Activated CD8-positive, alpha-beta T cell treated with anti-CD3 and anti-CD28 coated beads for 36 hours (primary cell): Measurements from ENCODE around the gene TLE1. TPM values are rescaled to one million over a fixed set of nuclear protein-coding genes. Genes with fewer than 3 reads are reported as not detected.

Source experiments
- ATAC-seq: fragments of 200-7000 bp; cut with Tn5 transposase; one replicate; pipeline ENCODE4 v1.10.0; 2021; ENCODE audit warnings: mild to moderate bottlenecking, moderate library complexity
- CTCF ChIA-PET: fragments of 350-600 bp; sonication (Branson Sonifier 250); formaldehyde crosslinking; loops from one replicate; lab custom pipeline; 2021; ENCODE audit warnings: antibody characterized with exemption; lab: Charles Lee
- POLR2A ChIA-PET: fragments of 350-600 bp; sonication (Branson Sonifier 250); formaldehyde crosslinking; loops from one replicate; lab custom pipeline; 2021; ENCODE audit warnings: antibody characterized with exemption; lab: Charles Lee
- DNase-seq: peaks from one replicate; pipeline ENCODE4 v3.0.0-alpha.2; 2020
- H3K27ac Mint-ChIP-seq: one replicate; pipeline ENCODE4 v1.8.0; 2021; ENCODE audit warnings: mild to moderate bottlenecking, mixed read lengths
- H3K27me3 Mint-ChIP-seq: one replicate; pipeline ENCODE4 v1.8.0; 2021; ENCODE audit warnings: mixed read lengths
- H3K36me3 Mint-ChIP-seq: one replicate; pipeline ENCODE4 v1.8.0; 2021; ENCODE audit warnings: low read depth, mixed read lengths
- H3K4me1 Mint-ChIP-seq: one replicate; pipeline ENCODE4 v1.8.0; 2021; ENCODE audit warnings: low read depth, mixed read lengths
- H3K4me3 Mint-ChIP-seq: one replicate; pipeline ENCODE4 v1.8.0; 2021; ENCODE audit warnings: mild to moderate bottlenecking, moderate library complexity, mixed read lengths
- H3K9me3 Mint-ChIP-seq: one replicate; pipeline ENCODE4 v1.8.0; 2021; ENCODE audit warnings: mixed read lengths
- intact Hi-C: fragments of 100-400 bp; cut with micrococcal nuclease; formaldehyde crosslinking; loops from one replicate; pipeline ENCODE4 v1.10.0; 2022
- total RNA-seq, 2 experiments: library from RNA; stranded (reverse); gene quantifications; one replicate each; pipeline ENCODE4 v1.2.3, GENCODE V29; 2021
- TF ChIP-seq, protein P1 (sequence below): fragments of 200-600 bp; IDR thresholded peaks from one replicate; pipeline ENCODE4 v1.8.0; 2022; ENCODE audit warnings: antibody characterized with exemption, mild to moderate bottlenecking

Gene TLE1
- total RNA-seq, 2 experiments from 2014 or later: 0.20 to 0.29 TPM

- no peaks in the 10 kb centered on the region for H3K36me3 Mint-ChIP-seq
- H3K4me3 Mint-ChIP-seq: no peak overlapping the region
- TF ChIP-seq, protein P1, sequence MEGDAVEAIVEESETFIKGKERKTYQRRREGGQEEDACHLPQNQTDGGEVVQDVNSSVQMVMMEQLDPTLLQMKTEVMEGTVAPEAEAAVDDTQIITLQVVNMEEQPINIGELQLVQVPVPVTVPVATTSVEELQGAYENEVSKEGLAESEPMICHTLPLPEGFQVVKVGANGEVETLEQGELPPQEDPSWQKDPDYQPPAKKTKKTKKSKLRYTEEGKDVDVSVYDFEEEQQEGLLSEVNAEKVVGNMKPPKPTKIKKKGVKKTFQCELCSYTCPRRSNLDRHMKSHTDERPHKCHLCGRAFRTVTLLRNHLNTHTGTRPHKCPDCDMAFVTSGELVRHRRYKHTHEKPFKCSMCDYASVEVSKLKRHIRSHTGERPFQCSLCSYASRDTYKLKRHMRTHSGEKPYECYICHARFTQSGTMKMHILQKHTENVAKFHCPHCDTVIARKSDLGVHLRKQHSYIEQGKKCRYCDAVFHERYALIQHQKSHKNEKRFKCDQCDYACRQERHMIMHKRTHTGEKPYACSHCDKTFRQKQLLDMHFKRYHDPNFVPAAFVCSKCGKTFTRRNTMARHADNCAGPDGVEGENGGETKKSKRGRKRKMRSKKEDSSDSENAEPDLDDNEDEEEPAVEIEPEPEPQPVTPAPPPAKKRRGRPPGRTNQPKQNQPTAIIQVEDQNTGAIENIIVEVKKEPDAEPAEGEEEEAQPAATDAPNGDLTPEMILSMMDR: no peak
- CTCF ChIA-PET: no interaction called here
- ATAC-seq (no peak), DNase-seq (no peak)
- no peaks in the 10 kb centered on the region for H3K27me3 Mint-ChIP-seq
- H3K4me1 Mint-ChIP-seq: no peaks in the 10 kb centered on the region
- intact Hi-C loops: no loop called here
- no peak overlapping the region for H3K27ac Mint-ChIP-seq
- no peaks in the 10 kb centered on the region for H3K9me3 Mint-ChIP-seq
- POLR2A ChIA-PET: no interaction called here
Measured at GRCh38 chr9:81626511-81626910, 62.8 kb downstream of the TLE1 start.

DNA sequence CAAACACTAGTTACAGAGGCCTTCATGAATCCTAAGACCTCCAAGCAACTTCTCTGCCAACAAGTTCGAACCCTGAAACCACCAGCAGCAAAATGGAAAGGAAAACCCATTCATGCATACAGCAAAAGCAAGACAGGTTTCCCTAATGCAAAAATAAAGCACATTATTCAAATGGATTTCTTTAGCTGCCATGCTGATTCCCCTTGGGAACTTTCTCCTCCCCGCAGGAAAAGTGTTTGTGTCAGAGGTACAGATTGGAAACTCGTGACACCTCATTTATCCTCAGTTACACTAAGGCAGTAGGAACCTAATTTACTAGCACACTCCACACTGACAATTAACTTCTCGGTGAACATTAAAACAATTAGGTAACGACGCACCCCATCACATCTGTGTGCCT lies 63.4 kb downstream of the TLE1 start:
- ChIA-PET POLR2A (no interaction called here), CTCF (no interaction called here)
- TF ChIP-seq, protein P1: no peak

DNA sequence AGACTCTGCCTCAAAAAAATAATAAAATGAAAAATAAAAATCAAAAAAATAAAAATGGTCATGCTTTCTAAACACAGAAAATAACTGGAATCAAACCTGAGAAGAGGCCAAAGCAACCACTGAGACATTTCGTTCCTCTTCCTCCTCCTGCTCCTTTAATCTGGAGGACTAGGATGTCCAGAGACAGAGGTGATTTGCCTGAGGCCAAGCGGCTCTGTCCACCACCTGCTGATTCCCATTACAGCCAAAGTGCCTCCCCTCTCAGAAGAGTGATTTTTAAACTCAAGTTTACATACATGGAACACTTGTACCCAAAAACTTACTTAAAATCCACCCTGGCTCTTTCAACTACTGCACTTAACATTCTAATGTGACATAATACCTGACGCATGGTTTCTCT lies 65.6 kb downstream of the TLE1 start:
- ATAC-seq (no peak), DNase-seq (no peak)
- H3K9me3 Mint-ChIP-seq: no peaks in the 10 kb centered on the region
- ChIA-PET POLR2A (no interaction called here), CTCF (no interaction called here)
- no peak overlapping the region for H3K27ac Mint-ChIP-seq
- intact Hi-C loops: no loop called here
- peaks cover 14% of the 10 kb centered on the region for H3K4me1 Mint-ChIP-seq
- no peaks in the 10 kb centered on the region for H3K36me3 Mint-ChIP-seq
- H3K27me3 Mint-ChIP-seq: peaks cover 1% of the 10 kb centered on the region
- TF ChIP-seq, protein P1: no peak
- H3K4me3 Mint-ChIP-seq: no peak overlapping the region

More for the DNA sequence above, 63.4 kb downstream of the TLE1 start:
- Mint-ChIP-seq H3K27ac (no peak overlapping the region), H3K4me3 (no peak overlapping the region), H3K4me1 (peaks cover 3% of the 10 kb centered on the region), H3K9me3 (no peaks in the 10 kb centered on the region), H3K27me3 (peaks cover 1% of the 10 kb centered on the region), H3K36me3 (no peaks in the 10 kb centered on the region)
- ATAC-seq (no peak), DNase-seq (no peak)
- intact Hi-C loops: no loop called here

- TF ChIP-seq, protein P1: no peak
- H3K4me1 Mint-ChIP-seq: peaks cover 14% of the 10 kb centered on the region
- no peak overlapping the region for H3K4me3 Mint-ChIP-seq
- ATAC-seq (no peak), DNase-seq (no peak)
- H3K27ac Mint-ChIP-seq: no peak overlapping the region
- H3K36me3 Mint-ChIP-seq: no peaks in the 10 kb centered on the region
- CTCF ChIA-PET: no interaction called here
- no peaks in the 10 kb centered on the region for H3K9me3 Mint-ChIP-seq
- H3K27me3 Mint-ChIP-seq: peaks cover 1% of the 10 kb centered on the region
- POLR2A ChIA-PET: no interaction called here
- intact Hi-C loops: no loop called here
Measured at GRCh38 chr9:81622471-81623255, 66.7 kb downstream of the TLE1 start.

DNA sequence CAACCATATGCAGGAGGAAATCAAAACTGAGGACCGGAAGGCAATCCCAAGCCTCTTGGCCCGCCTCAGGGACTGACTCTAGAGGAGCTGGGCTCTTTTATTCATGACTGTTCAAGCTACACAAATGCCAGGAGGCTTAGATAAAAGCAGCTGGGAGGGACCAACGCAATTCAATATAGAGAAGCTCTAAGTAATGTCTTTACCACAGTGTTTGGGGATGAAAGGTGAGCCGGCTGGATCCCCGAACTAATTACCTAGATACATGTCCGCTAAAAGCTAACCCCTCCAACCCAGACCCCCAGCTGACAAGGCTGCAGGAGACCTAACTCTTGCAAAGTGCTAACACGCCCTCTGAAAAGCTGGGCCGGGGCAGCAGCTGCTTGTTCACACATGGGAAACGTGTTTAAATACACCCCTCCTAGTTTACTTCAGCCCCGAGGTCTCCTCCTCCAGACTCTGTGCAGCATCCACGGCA lies 67.5 kb downstream of the TLE1 start:
- Mint-ChIP-seq H3K9me3 (no peaks in the 10 kb centered on the region), H3K27ac (no peak overlapping the region), H3K27me3 (peaks cover 1% of the 10 kb centered on the region), H3K36me3 (no peaks in the 10 kb centered on the region), H3K4me1 (peaks cover 14% of the 10 kb centered on the region), H3K4me3 (no peak overlapping the region)
- intact Hi-C loops: no loop called here
- DNase-seq (no peak), ATAC-seq (no peak)
- TF ChIP-seq, protein P1: no peak
- ChIA-PET POLR2A (no interaction called here), CTCF (no interaction called here)
